SK-N-SH (cell line): ENCODE measurements around the gene EGFL8. TPM values are rescaled to one million over a fixed set of nuclear protein-coding genes. Genes with fewer than 3 reads are reported as not detected.

Source experiments
- CTCF ChIA-PET: fragments of 300-600, 350-600 bp; formaldehyde crosslinking; extraction: SDS; loops from one replicate; lab custom pipeline; 2021; lab: Yijun Ruan, JAX
- POLR2A ChIA-PET: fragments of 350-600 bp; sonication (Branson Sonifier 250); formaldehyde crosslinking; extraction: SDS; loops from one replicate; lab custom pipeline; 2020; ENCODE audit warnings: antibody characterized with exemption, inconsistent platforms; lab: Yijun Ruan, JAX
- DNase-seq: peaks from one replicate; pipeline ENCODE4 v3.0.0; 2012
- H2AFZ ChIP-seq: fragments of 200-600 bp; sonication (generic); 2 replicates; pipeline ENCODE4 v1.8.1; 2016; ENCODE audit warnings: antibody characterized with exemption, mild to moderate bottlenecking, low read depth
- H3F3A ChIP-seq: fragments of 200-600 bp; sonication (generic); replicated peaks from 2 replicates; pipeline ENCODE3; 2016; ENCODE audit warnings: antibody characterized with exemption, mild to moderate bottlenecking; ENCODE audit not compliant: insufficient read depth
- H3K27ac ChIP-seq, 2 experiments: fragments of 200-500 bp in 1 of 2; fragments of 200-600 bp in 1 of 2; sonication (Bioruptor generic) in 1 of 2; sonication (generic), shearing (Covaris generic) in 1 of 2; 2 replicates each; pipeline versions ENCODE4 v1.5.1 to v1.6.1; 2014 to 2016; ENCODE audit warnings: low read depth in 2 of 2, inconsistent platforms in 1 of 2, low read length in 1 of 2, mild to moderate bottlenecking in 1 of 2, mixed read lengths in 1 of 2
- H3K27me3 ChIP-seq: fragments of 200-600 bp; sonication (generic), shearing (Covaris generic); 2 replicates; pipeline ENCODE4 v1.6.1; 2016; ENCODE audit warnings: mixed run types; ENCODE audit not compliant: insufficient read depth
- H3K36me3 ChIP-seq, 2 experiments: fragments of 200-500 bp in 1 of 2; fragments of 200-600 bp in 1 of 2; sonication (Bioruptor generic) in 1 of 2; sonication (generic) in 1 of 2; replicated peaks in 1 of 2; 2 replicates each; pipeline versions ENCODE3 to v1.5.1; 2014 to 2016; ENCODE audit warnings: low read length in 1 of 2, mild to moderate bottlenecking in 1 of 2; ENCODE audit not compliant: insufficient read depth in 2 of 2, control insufficient read depth in 1 of 2
- H3K4me1 ChIP-seq, 2 experiments: fragments of 200-500 bp in 1 of 2; fragments of 200-600 bp in 1 of 2; sonication (Bioruptor generic) in 1 of 2; sonication (generic), shearing (Covaris generic) in 1 of 2; 2 replicates each; pipeline versions ENCODE4 v1.5.1 to v1.6.1; 2014 to 2016; ENCODE audit warnings: low read depth in 1 of 2, low read length in 1 of 2, mixed run types in 1 of 2; ENCODE audit not compliant: insufficient read depth in 2 of 2, control insufficient read depth in 1 of 2
- H3K4me2 ChIP-seq: fragments of 200-600 bp; sonication (generic), shearing (Covaris generic); 2 replicates; pipeline ENCODE4 v1.6.1; 2017; ENCODE audit warnings: mixed run types
- H3K4me3 ChIP-seq, 2 experiments: fragments of 200-500 bp in 1 of 2; fragments of 200-600 bp in 1 of 2; sonication (Bioruptor generic) in 1 of 2; sonication (generic), shearing (Covaris generic) in 1 of 2; 2 replicates each; pipeline versions ENCODE4 v1.5.1 to v1.8.1; 2014 to 2016; ENCODE audit warnings: low read depth in 2 of 2, inconsistent platforms in 1 of 2, low read length in 1 of 2, mild to moderate bottlenecking in 1 of 2, mixed read lengths in 1 of 2, moderate library complexity in 1 of 2
- H3K79me2 ChIP-seq: fragments of 200-600 bp; sonication (generic); 2 replicates; pipeline ENCODE4 v1.8.1; 2017; ENCODE audit warnings: mild to moderate bottlenecking; ENCODE audit not compliant: insufficient read depth
- H3K9ac ChIP-seq: fragments of 200-600 bp; sonication (generic); 2 replicates; pipeline ENCODE4 v1.6.1; 2017; ENCODE audit warnings: mixed run types
- H3K9me2 ChIP-seq: fragments of 200-600 bp; sonication (generic); 2 replicates; pipeline ENCODE4 v1.6.1; 2017; ENCODE audit warnings: mixed run types
- H3K9me3 ChIP-seq: fragments of 200-600 bp; sonication (generic); 2 replicates; pipeline ENCODE4 v1.6.1; 2017; ENCODE audit warnings: mixed run types, mild to moderate bottlenecking, moderate library complexity
- H4K20me1 ChIP-seq: fragments of 200-600 bp; sonication (generic); 2 replicates; pipeline ENCODE4 v1.6.1; 2017; ENCODE audit warnings: mild to moderate bottlenecking, mixed run types; ENCODE audit not compliant: insufficient read depth
- CTCF ChIP-seq: fragments of 200-600 bp; sonication (generic); IDR thresholded peaks from 2 replicates; pipeline ENCODE4 v1.6.1; 2017; ENCODE audit warnings: antibody characterized with exemption, mild to moderate bottlenecking, moderate library complexity
- EP300 ChIP-seq, 2 experiments: IDR thresholded peaks; 2 replicates each; pipeline versions ENCODE4 v1.4.0 to v1.6.1; 2012; ENCODE audit warnings: borderline replicate concordance in 1 of 2, low read depth in 1 of 2, low read length in 1 of 2
- FOSL2 ChIP-seq: IDR thresholded peaks from 2 replicates; pipeline ENCODE4 v1.4.0; 2012; ENCODE audit warnings: low read depth, mild to moderate bottlenecking, moderate library complexity, borderline replicate concordance
- GATA2 ChIP-seq: sonication (generic); formaldehyde crosslinking; IDR thresholded peaks from 2 replicates; pipeline ENCODE4 v1.5.0; 2020; ENCODE audit warnings: mild to moderate bottlenecking, missing genetic modification reagents
- JUND ChIP-seq: IDR thresholded peaks from 2 replicates; pipeline ENCODE4 v1.4.0; 2012
- MAX ChIP-seq: IDR thresholded peaks from 2 replicates; pipeline ENCODE4 v1.4.0; 2012; ENCODE audit warnings: low read depth
- MEF2A ChIP-seq: IDR thresholded peaks from 2 replicates; pipeline ENCODE4 v1.4.0; 2012; ENCODE audit warnings: low read depth, borderline replicate concordance
- MXI1 ChIP-seq: IDR thresholded peaks from 2 replicates; pipeline ENCODE4 v1.6.1; 2012; ENCODE audit warnings: mild to moderate bottlenecking, low read depth, low read length, improper control_type of control experiment
- NFIC ChIP-seq: IDR thresholded peaks from 2 replicates; pipeline ENCODE4 v1.4.0; 2012; ENCODE audit warnings: borderline replicate concordance
- RCOR1 ChIP-seq: fragments of 150-350 bp; IDR thresholded peaks from 2 replicates; pipeline ENCODE4 v1.6.1; 2017; ENCODE audit warnings: antibody characterized with exemption, low read length
- REST ChIP-seq: IDR thresholded peaks from 2 replicates; pipeline ENCODE4 v1.6.1; 2012; ENCODE audit warnings: mild to moderate bottlenecking, low read depth, low read length, moderate library complexity
- RXRA ChIP-seq: IDR thresholded peaks from 2 replicates; pipeline ENCODE4 v1.4.0; 2012; ENCODE audit warnings: low read depth, mild to moderate bottlenecking, borderline replicate concordance
- TAF1 ChIP-seq: IDR thresholded peaks from 2 replicates; pipeline ENCODE4 v1.6.1; 2012; ENCODE audit warnings: low read depth, mild to moderate bottlenecking, low read length, moderate library complexity, borderline replicate concordance
- TEAD4 ChIP-seq: IDR thresholded peaks from 2 replicates; pipeline ENCODE4 v1.4.0; 2012; ENCODE audit warnings: mild to moderate bottlenecking, borderline replicate concordance; ENCODE audit not compliant: insufficient read depth
- USF2 ChIP-seq: fragments of 150-350 bp; IDR thresholded peaks from 2 replicates; pipeline ENCODE4 v1.6.1; 2017; ENCODE audit warnings: antibody characterized with exemption, low read length, low read depth, borderline replicate concordance
- WGBS: methylation state at CpG from one replicate; pipeline ENCODE4 v1.1.6; 2017; ENCODE audit warnings: low lambda C conversion rate; 5-methylcytosine and 5-hydroxymethylcytosine counted together
- polyA plus RNA-seq, 3 experiments: library from polyadenylated mRNA; depleted of rRNA; stranded (reverse); fragments of >200 nt; gene quantifications; 2 replicates each; pipeline ENCODE4 v1.2.3, GENCODE V29; 2012

Gene EGFL8
- polyA plus RNA-seq, 1 of the 3 experiments (the other 2 are of a cell fraction): 7.7 TPM

- CTCF ChIA-PET: no interaction called here
- Histone ChIP-seq H3K36me3 (no peaks in the 10 kb centered on the region), H3K27ac (no peak overlapping the region), H2AFZ (no peak overlapping the region), H3F3A (peaks cover 3% of the 10 kb centered on the region), H3K4me3 (no peak overlapping the region), H3K4me1 (peaks cover 6 to 12% of the 10 kb centered on the region in 2 experiments; a peak in 3 of 4 replicates), H3K79me2 (no peaks in the 10 kb centered on the region), H3K9ac (no peak overlapping the region), H3K27me3 (no peaks in the 10 kb centered on the region), H3K4me2 (no peak overlapping the region), H4K20me1 (no peaks in the 10 kb centered on the region), H3K9me2 (no peaks in the 10 kb centered on the region), H3K9me3 (no peaks in the 10 kb centered on the region)
- WGBS: 100% methylated on average over 4 of the region's 4 CpGs
- POLR2A ChIA-PET: no interaction called here
- TF ChIP-seq GATA2 (CRISPR knock-in tag): no peak
- no peak for DNase-seq
These were observed 16.8 kb upstream of the EGFL8 start for GRCh38 chr6:32147401-32148132.

GRCh38 chr6:32148289-32149091 lies 15.9 kb upstream of the EGFL8 start:
- TF ChIP-seq RCOR1 (no peak), USF2 (no peak), MEF2A (no peak), REST (no peak), MXI1 (no peak), TEAD4 (no peak), TAF1 (no peak), MAX (no peak), CTCF (no peak), EP300 (IDR thresholded peaks at IDR 0.05; ENCODE audit: borderline replicate concordance in 1 of 2, low read depth in 1 of 2, low read length in 1 of 2) (no peak), JUND (no peak), RXRA (no peak), FOSL2 (no peak), NFIC (no peak)
- H3K4me3 ChIP-seq: no peak overlapping the region
- peaks cover 4% of the 10 kb centered on the region for H3F3A ChIP-seq
- ChIA-PET POLR2A (no interaction called here), CTCF (interaction anchor here (0.6 kb wide), 1 partner anchor 60 kb away, joined by 3 read pairs; no protein-coding TSS in a partner anchor)
- H3K9me3 ChIP-seq: no peaks in the 10 kb centered on the region
- H3K4me2 ChIP-seq: no peak overlapping the region
- H2AFZ ChIP-seq: no peak overlapping the region
- DNase-seq: peak; percentile 65
- H4K20me1 ChIP-seq: no peaks in the 10 kb centered on the region
- peaks cover 13 to 21% of the 10 kb centered on the region in 2 experiments; a peak in 3 of 4 replicates for H3K4me1 ChIP-seq
- no peaks in the 10 kb centered on the region for H3K36me3 ChIP-seq
- no peaks in the 10 kb centered on the region for H3K9me2 ChIP-seq
- no peak overlapping the region for H3K9ac ChIP-seq
- WGBS: 89% methylated on average over 35 of the region's 39 CpGs
- no peak overlapping the region for H3K27ac ChIP-seq
- no peaks in the 10 kb centered on the region for H3K27me3 ChIP-seq
- no peaks in the 10 kb centered on the region for H3K79me2 ChIP-seq
